Endothelial cell of umbilical vein (primary cell): Measurements from ENCODE around the gene CDYL. TPM values are rescaled to one million over a fixed set of nuclear protein-coding genes. Genes with fewer than 3 reads are reported as not detected.

ENCODE experiments used
- BruUV-seq: library from RNA; stranded (reverse); fragments of 400-500 nt; replicated peaks from 2 replicates; lab custom pipeline; 2021; lab: Mats Ljungman, UMichigan
- CTCF ChIA-PET: fragments of 300-600, 350-600 bp; sonication (Branson Sonifier 250); formaldehyde crosslinking; loops from one replicate; lab custom pipeline; 2021; ENCODE audit warnings: antibody characterized with exemption, inconsistent platforms; lab: Charles Lee
- POLR2A ChIA-PET: fragments of 300-600, 350-600 bp; sonication (Branson Sonifier 250); formaldehyde crosslinking; loops from one replicate; lab custom pipeline; 2021; ENCODE audit warnings: antibody characterized with exemption, inconsistent platforms; lab: Charles Lee
- DNase-seq: peaks from one replicate; pipeline ENCODE4 v3.0.0-alpha.2; 2011; ENCODE audit warnings: low read depth, low spot score
- FAIRE-seq: peaks from 2 replicates; lab custom pipeline; 2011; peaks lifted over from hg19 to GRCh38; lab: Jason Lieb, UNC
- H2AFZ ChIP-seq: 2 replicates; pipeline ENCODE4 v1.6.0; 2012; ENCODE audit warnings: low read depth, low read length, control low read depth, inconsistent platforms
- H3K27ac ChIP-seq: 2 replicates; pipeline ENCODE4 v1.5.1; 2011; ENCODE audit warnings: low read depth, mild to moderate bottlenecking, control low read depth, low read length, moderate library complexity; ENCODE audit not compliant: insufficient read depth
- H3K27me3 ChIP-seq, 2 experiments: 2 replicates each; pipeline versions ENCODE4 v1.6.0 to v1.6.1; 2011; ENCODE audit warnings: low read length in 2 of 2, mixed read lengths in 1 of 2; ENCODE audit not compliant: control insufficient read depth in 2 of 2, insufficient read depth in 2 of 2
- H3K36me3 ChIP-seq, 2 experiments: 2 replicates in 1 of 2; 3 replicates in 1 of 2; pipeline ENCODE4 v1.5.1; 2011; ENCODE audit warnings: low read length in 2 of 2, mild to moderate bottlenecking in 1 of 2, moderate library complexity in 1 of 2; ENCODE audit not compliant: control insufficient read depth in 2 of 2, insufficient read depth in 2 of 2; ENCODE audit errors: extremely low read depth in 1 of 2
- H3K4me1 ChIP-seq: 3 replicates; pipeline ENCODE4 v1.5.1; 2011; ENCODE audit warnings: mild to moderate bottlenecking, low read length; ENCODE audit not compliant: control insufficient read depth, insufficient read depth; ENCODE audit errors: extremely low read depth
- H3K4me2 ChIP-seq: 2 replicates; pipeline ENCODE4 v1.6.1; 2011; ENCODE audit warnings: low read length, control low read depth, mixed read lengths; ENCODE audit not compliant: insufficient read depth
- H3K4me3 ChIP-seq, 3 experiments: fragments of 200-600 bp in 1 of 3; sonication (generic), shearing (Covaris generic) in 1 of 3; replicated peaks in 1 of 3; 2 replicates each; pipeline ENCODE4 v1.5.1; 2011 to 2016; ENCODE audit warnings: control low read depth in 3 of 3, low read length in 3 of 3, mild to moderate bottlenecking in 2 of 3, inconsistent platforms in 1 of 3, low read depth in 1 of 3, moderate library complexity in 1 of 3; ENCODE audit not compliant: insufficient read depth in 1 of 3
- H3K79me2 ChIP-seq: 2 replicates; pipeline ENCODE4 v1.6.0; 2012; ENCODE audit warnings: low read length, inconsistent platforms; ENCODE audit not compliant: control insufficient read depth, insufficient read depth
- H3K9ac ChIP-seq: replicated peaks from 2 replicates; pipeline ENCODE3; 2011; ENCODE audit warnings: low read length, control low read depth; ENCODE audit not compliant: insufficient read depth; ENCODE audit errors: extremely low read depth
- H3K9me1 ChIP-seq: replicated peaks from 3 replicates; pipeline ENCODE4 v1.6.0; 2011; ENCODE audit warnings: mild to moderate bottlenecking, low read length; ENCODE audit not compliant: control insufficient read depth, insufficient read depth; ENCODE audit errors: extremely low read depth
- H3K9me3 ChIP-seq: replicated peaks from 2 replicates; pipeline ENCODE4 v1.5.1; 2012; ENCODE audit warnings: low read length, inconsistent platforms; ENCODE audit not compliant: control insufficient read depth, insufficient read depth
- H4K20me1 ChIP-seq: replicated peaks from 2 replicates; pipeline ENCODE3; 2011; ENCODE audit warnings: mild to moderate bottlenecking, low read length; ENCODE audit not compliant: control insufficient read depth, insufficient read depth; ENCODE audit errors: extremely low read depth
- EZH2 ChIP-seq: IDR thresholded peaks from 2 replicates; pipeline ENCODE4 v1.6.1; 2012; ENCODE audit warnings: borderline replicate concordance, low read depth, mild to moderate bottlenecking, moderate library complexity, low read length, inconsistent platforms; ENCODE audit not compliant: severe bottlenecking
- FOS ChIP-seq: IDR thresholded peaks from 2 replicates; pipeline ENCODE4 v1.6.1; 2011; ENCODE audit warnings: mild to moderate bottlenecking, low read length, moderate library complexity, borderline replicate concordance; ENCODE audit not compliant: insufficient read depth
- GATA2 ChIP-seq: IDR thresholded peaks from 2 replicates; pipeline ENCODE4 v1.7.0; 2011; ENCODE audit warnings: low read depth, mild to moderate bottlenecking, moderate library complexity, mixed read lengths, low read length; ENCODE audit not compliant: insufficient read length, insufficient read depth
- JUN ChIP-seq: IDR thresholded peaks from 2 replicates; pipeline ENCODE4 v1.6.1; 2011; ENCODE audit warnings: borderline replicate concordance, low read depth; ENCODE audit not compliant: insufficient read length, insufficient read depth
- MYC ChIP-seq: IDR thresholded peaks from one replicate; pipeline ENCODE4 v1.6.1; 2011; ENCODE audit warnings: mild to moderate bottlenecking, low read depth, low read length
- POLR2A ChIP-seq: IDR thresholded peaks from 2 replicates; pipeline ENCODE4 v1.6.1; 2012; ENCODE audit warnings: low read depth, mild to moderate bottlenecking, control low read depth, low read length
- POLR2AphosphoS5 ChIP-seq: IDR thresholded peaks from 2 replicates; pipeline ENCODE4 v1.6.1; 2012; ENCODE audit warnings: low read depth, mild to moderate bottlenecking, control low read depth, low read length, moderate library complexity; ENCODE audit not compliant: insufficient read depth
- dilution Hi-C: fragments of 300-500 bp; cut with MboI; formaldehyde crosslinking; loops from one replicate; pipeline ENCODE4 v1.15.0; 2019; ENCODE audit warnings: low sequenced_read_pairs; ENCODE audit not compliant: extremely low pct_ligation_motif_present
- intact Hi-C: fragments of 100-400 bp; cut with micrococcal nuclease; formaldehyde crosslinking; loops from one replicate; pipeline ENCODE4 v1.10.0; 2022
- polyA plus RNA-seq, 4 experiments: library from polyadenylated mRNA; depleted of rRNA in 3 of 4; stranded (reverse) in 3 of 4; unstranded in 1 of 4; fragments of >200 nt; gene quantifications; 2 replicates each; pipeline versions ENCODE4 v1.2.1 to v1.2.3, GENCODE V29; 2011 to 2012; ENCODE audit warnings: missing spikeins in 1 of 4
- total RNA-seq: library from RNA; stranded (reverse); gene quantifications from 2 replicates; pipeline ENCODE4 v1.2.3, GENCODE V29; 2021
- TF ChIP-seq, protein P1 (sequence below): IDR thresholded peaks from 2 replicates; pipeline ENCODE4 v1.6.1; 2011; ENCODE audit not compliant: insufficient read depth, insufficient read length
- TF ChIP-seq, protein P2 (sequence below), 2 donors: IDR thresholded peaks; 1 replicate in 1 of 2; 2 replicates in 1 of 2; pipeline ENCODE4 v1.5.1; 2011; ENCODE audit warnings: low read length in 2 of 2, mild to moderate bottlenecking in 2 of 2, moderate library complexity in 2 of 2, control low read depth in 1 of 2, inconsistent platforms in 1 of 2, low read depth in 1 of 2; ENCODE audit not compliant: insufficient read depth in 1 of 2; ENCODE audit errors: extremely low read depth in 1 of 2

CDYL gene
- total and polyA plus RNA-seq, 2 donors (not counting 3 experiments of a cell fraction or from before 2014, with no cell fraction given) = 10.2 to 35.6 TPM

DNA sequence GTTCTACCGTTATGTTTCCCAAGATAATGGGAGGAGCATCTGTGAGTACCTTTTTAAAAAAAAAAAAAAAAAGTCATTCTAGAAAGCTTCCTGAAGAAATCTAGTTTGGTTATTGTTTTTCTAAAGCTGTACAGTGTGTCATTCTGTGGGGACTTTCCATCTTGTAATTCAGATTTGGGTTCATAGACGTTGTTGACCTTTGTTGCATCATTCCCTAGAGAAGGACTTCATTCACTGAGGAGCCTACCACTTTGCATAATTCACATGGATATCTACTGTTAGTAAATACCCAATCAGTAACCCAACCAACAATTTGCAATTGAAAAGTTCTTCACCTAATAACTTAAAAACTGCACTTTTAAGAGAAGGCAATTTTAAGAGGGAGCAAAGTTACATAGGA lies 167.5 kb downstream of the CDYL start:
- Histone ChIP-seq H3K9me1 (no peaks in the 10 kb centered on the region), H3K27me3 (no peaks in the 10 kb centered on the region), H3K36me3 (peaks cover 0 to 5% of the 10 kb centered on the region in 2 experiments), H3K9ac (no peak overlapping the region), H3K79me2 (no peaks in the 10 kb centered on the region), H4K20me1 (no peaks in the 10 kb centered on the region), H3K9me3 (no peaks in the 10 kb centered on the region), H3K4me2 (no peak overlapping the region), H3K4me1 (peaks cover 14% of the 10 kb centered on the region), H3K4me3 (no peak overlapping the region), H3K27ac (no peak overlapping the region), H2AFZ (no peak overlapping the region)
- no TSS peak for BruUV-seq
- no peak for DNase-seq
- FAIRE-seq = no peak
- CTCF ChIA-PET = no interaction called here
- TF ChIP-seq EZH2 = no peak
- dilution Hi-C loops (no loop called here), intact Hi-C loops (no loop called here)
- POLR2A ChIA-PET = no interaction called here

DNA sequence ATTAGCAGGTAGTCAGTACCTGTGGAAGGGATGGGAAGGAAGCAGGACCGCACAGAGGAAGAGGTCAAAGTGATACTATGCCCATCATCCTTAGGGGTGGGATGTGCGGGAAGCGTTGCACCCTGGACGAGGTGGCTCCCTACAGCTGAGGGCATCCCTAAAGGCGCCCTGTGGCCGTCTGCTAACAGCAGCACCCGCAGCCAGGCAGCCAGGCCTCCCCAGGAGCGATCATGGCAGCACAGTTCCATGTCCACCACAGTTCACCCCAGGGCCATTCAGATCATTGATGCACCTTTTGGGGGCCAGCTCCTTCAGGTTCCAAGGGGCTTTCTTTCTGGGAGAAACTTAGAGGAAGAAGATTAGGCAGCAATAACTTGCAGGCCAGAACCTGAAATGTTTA lies 168.1 kb downstream of the CDYL start:
- no peak overlapping the region for H3K4me2 ChIP-seq
- no peak overlapping the region for H3K27ac ChIP-seq
- H3K9me1 ChIP-seq = no peaks in the 10 kb centered on the region
- no peak overlapping the region for H3K9ac ChIP-seq
- H3K36me3 ChIP-seq = peaks cover 0 to 5% of the 10 kb centered on the region in 2 experiments
- TF ChIP-seq EZH2 (no peak), POLR2A (no peak), POLR2AphosphoS5 (no peak), GATA2 (no peak), JUN (no peak), MYC (no peak), FOS (no peak)
- TF ChIP-seq, protein P1, sequence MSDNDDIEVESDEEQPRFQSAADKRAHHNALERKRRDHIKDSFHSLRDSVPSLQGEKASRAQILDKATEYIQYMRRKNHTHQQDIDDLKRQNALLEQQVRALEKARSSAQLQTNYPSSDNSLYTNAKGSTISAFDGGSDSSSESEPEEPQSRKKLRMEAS = no peak
- TF ChIP-seq, protein P2, sequence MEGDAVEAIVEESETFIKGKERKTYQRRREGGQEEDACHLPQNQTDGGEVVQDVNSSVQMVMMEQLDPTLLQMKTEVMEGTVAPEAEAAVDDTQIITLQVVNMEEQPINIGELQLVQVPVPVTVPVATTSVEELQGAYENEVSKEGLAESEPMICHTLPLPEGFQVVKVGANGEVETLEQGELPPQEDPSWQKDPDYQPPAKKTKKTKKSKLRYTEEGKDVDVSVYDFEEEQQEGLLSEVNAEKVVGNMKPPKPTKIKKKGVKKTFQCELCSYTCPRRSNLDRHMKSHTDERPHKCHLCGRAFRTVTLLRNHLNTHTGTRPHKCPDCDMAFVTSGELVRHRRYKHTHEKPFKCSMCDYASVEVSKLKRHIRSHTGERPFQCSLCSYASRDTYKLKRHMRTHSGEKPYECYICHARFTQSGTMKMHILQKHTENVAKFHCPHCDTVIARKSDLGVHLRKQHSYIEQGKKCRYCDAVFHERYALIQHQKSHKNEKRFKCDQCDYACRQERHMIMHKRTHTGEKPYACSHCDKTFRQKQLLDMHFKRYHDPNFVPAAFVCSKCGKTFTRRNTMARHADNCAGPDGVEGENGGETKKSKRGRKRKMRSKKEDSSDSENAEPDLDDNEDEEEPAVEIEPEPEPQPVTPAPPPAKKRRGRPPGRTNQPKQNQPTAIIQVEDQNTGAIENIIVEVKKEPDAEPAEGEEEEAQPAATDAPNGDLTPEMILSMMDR (IDR thresholded peaks at IDR 0.05; ENCODE audit: extremely low read depth in 1 of 2, insufficient read depth in 1 of 2, low read depth in 1 of 2, low read length in 2 of 2) = no peak
- BruUV-seq = no TSS peak
- H3K4me1 ChIP-seq = peaks cover 14% of the 10 kb centered on the region
- FAIRE-seq (no peak), DNase-seq (no peak)
- H3K27me3 ChIP-seq = no peaks in the 10 kb centered on the region
- intact Hi-C loops = no loop called here
- ChIA-PET POLR2A (no interaction called here), CTCF (no interaction called here)
- H3K9me3 ChIP-seq = no peaks in the 10 kb centered on the region
- dilution Hi-C loops = no loop called here
- H2AFZ ChIP-seq = no peak overlapping the region
- no peaks in the 10 kb centered on the region for H3K79me2 ChIP-seq
- no peak overlapping the region for H3K4me3 ChIP-seq
- no peaks in the 10 kb centered on the region for H4K20me1 ChIP-seq
